Adrenal gland (tissue), 12 donors: ENCODE data around the gene SIGLEC1. TPM values are rescaled to one million over a fixed set of nuclear protein-coding genes. Genes with fewer than 3 reads are reported as not detected.

Experiments used
- DNase-seq, 7 donors: peaks; one replicate each; pipeline ENCODE4 v3.0.0-alpha.2; 2019 to 2020
- H3K27ac ChIP-seq, 5 donors: fragments of 200-600 bp; sonication (generic) in 4 of 5; 1 replicate in 3 of 5; 2 replicates in 2 of 5; pipeline versions ENCODE4 v1.5.1 to v1.8.0; 2016 to 2020; ENCODE audit warnings: mild to moderate bottlenecking in 1 of 5
- H3K27me3 ChIP-seq: fragments of 200-600 bp; 2 replicates; pipeline ENCODE4 v1.8.0; 2021
- H3K36me3 ChIP-seq, 2 donors: fragments of 200-600 bp; replicated peaks in 1 of 2; 1 replicate in 1 of 2; 2 replicates in 1 of 2; pipeline versions ENCODE4 v1.5.1 to v1.8.0; 2018 to 2022
- H3K4me1 ChIP-seq, 2 donors: fragments of 200-600 bp; replicated peaks in 1 of 2; 1 replicate in 1 of 2; 2 replicates in 1 of 2; pipeline versions ENCODE4 v1.5.1 to v1.8.0; 2018 to 2021
- H3K4me3 ChIP-seq, 4 donors: fragments of 200-600 bp; sonication (generic) in 3 of 4; one replicate each; pipeline ENCODE4 v1.5.1; 2016 to 2018
- H3K9me3 ChIP-seq, 3 donors: fragments of 200-600 bp; sonication (generic) in 1 of 3; replicated peaks in 1 of 3; 1 replicate in 2 of 3; 2 replicates in 1 of 3; pipeline versions ENCODE4 v1.5.1 to v1.8.0; 2016 to 2021
- POLR2A ChIP-seq, 2 donors: fragments of 450-650 bp; IDR thresholded peaks; one replicate each; pipeline ENCODE4 v1.6.1; 2017; ENCODE audit warnings: antibody characterized with exemption in 2 of 2, mild to moderate bottlenecking in 2 of 2, moderate library complexity in 1 of 2
- WGBS, 4 donors: extraction: QIAGEN DNeasy Blood & Tissue Kit in 2 of 4; methylation state at CpG; one replicate each; pipeline versions ENCODE4 v1.1.5 to v1.1.7; 2013 to 2017; 5-methylcytosine and 5-hydroxymethylcytosine counted together
- intact Hi-C, 2 donors: fragments of 100-400 bp; cut with DNase I; formaldehyde crosslinking; loops; one replicate each; pipeline versions ENCODE4 v1.14.1 to v1.15.0; 2022 to 2023
- polyA plus RNA-seq, 3 donors: library from polyadenylated mRNA; stranded (reverse); fragments of 200-250 nt in 2 of 3; fragments of 350-450 nt in 1 of 3; fragmentation: Illumina TruSeq in 1 of 3; extraction: RNeasy Lipid Tissue Mini Kit (QIAGEN cat#74804) in 1 of 3; gene quantifications; one replicate each; pipeline ENCODE4 v1.2.3, GENCODE V29; 2013 to 2014
- total RNA-seq, 9 donors: library from RNA; depleted of rRNA in 4 of 9; stranded (reverse); fragments of >200 nt in 4 of 9; fragments of 120-200 nt in 1 of 9; fragmentation: NEBNext Ultra II Directional in 1 of 9; extraction: Animal tissue kit (Norgen Biotek cat#: 25700) in 1 of 9; gene quantifications; one replicate each; pipeline versions ENCODE4 v1.1.0 to v1.2.4, GENCODE V29; 2013 to 2023
- TF ChIP-seq, protein P1 (sequence below), 6 experiments: fragments of 450-650 bp in 4 of 6; fragments of 200-600 bp in 2 of 6; sonication (generic) in 1 of 6; IDR thresholded peaks; 1 replicate in 5 of 6; 2 replicates in 1 of 6; pipeline versions ENCODE4 v1.5.1 to v1.8.0; 2016 to 2021; ENCODE audit warnings: antibody characterized with exemption in 6 of 6, mild to moderate bottlenecking in 2 of 6, moderate library complexity in 1 of 6
- donor health status: healthy with polysubstance abuse.
- donor health status: Bipolar disorder and iron deficiency.
- donor health status: DM: yes; HTN: yes; CAD: no.
- donor health status: DM: no; HTN: no; CAD: no.
- donor health status: DM: no; HTN: no; CAD: no.
- donor health status: DM: yes; HTN: yes; CAD: no.

Gene SIGLEC1
- total and polyA plus RNA-seq, 12 donors, result 0.33 to 47.2 (median 28.7) TPM

DNA sequence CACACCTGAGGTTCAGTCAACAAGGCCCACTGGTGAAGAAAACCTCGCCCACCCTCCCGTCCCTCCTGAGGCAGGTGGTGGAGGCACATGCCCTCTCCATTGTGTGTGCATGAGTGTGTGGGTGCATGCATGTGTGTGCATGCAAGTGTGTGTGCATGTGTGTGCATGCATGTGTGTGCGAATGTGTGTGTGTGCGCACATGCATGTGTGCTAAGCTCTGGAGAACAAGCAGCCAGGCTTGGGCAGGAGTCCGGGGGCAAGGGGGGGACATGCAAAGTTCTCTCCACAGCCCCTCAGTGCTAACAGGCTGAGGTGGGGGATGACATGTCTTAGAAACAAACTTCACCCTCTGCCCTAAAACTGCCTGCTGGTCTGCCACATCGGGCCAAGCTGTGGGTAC is 17.0 kb upstream of the SIGLEC1 start:
- no peak for TF ChIP-seq POLR2A (IDR thresholded peaks at IDR 0.05)
- TF ChIP-seq, protein P1, sequence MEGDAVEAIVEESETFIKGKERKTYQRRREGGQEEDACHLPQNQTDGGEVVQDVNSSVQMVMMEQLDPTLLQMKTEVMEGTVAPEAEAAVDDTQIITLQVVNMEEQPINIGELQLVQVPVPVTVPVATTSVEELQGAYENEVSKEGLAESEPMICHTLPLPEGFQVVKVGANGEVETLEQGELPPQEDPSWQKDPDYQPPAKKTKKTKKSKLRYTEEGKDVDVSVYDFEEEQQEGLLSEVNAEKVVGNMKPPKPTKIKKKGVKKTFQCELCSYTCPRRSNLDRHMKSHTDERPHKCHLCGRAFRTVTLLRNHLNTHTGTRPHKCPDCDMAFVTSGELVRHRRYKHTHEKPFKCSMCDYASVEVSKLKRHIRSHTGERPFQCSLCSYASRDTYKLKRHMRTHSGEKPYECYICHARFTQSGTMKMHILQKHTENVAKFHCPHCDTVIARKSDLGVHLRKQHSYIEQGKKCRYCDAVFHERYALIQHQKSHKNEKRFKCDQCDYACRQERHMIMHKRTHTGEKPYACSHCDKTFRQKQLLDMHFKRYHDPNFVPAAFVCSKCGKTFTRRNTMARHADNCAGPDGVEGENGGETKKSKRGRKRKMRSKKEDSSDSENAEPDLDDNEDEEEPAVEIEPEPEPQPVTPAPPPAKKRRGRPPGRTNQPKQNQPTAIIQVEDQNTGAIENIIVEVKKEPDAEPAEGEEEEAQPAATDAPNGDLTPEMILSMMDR (IDR thresholded peaks at IDR 0.05), result no peak
- WGBS, 4 donors, result 79 to 95% (median 84%) methylated on average over 5 to 6 of the region's 6 CpGs
- Histone ChIP-seq H3K27ac (no peak overlapping the region), H3K4me3 (no peak overlapping the region), H3K4me1 (no peaks in the 10 kb centered on the region), H3K36me3 (no peaks in the 10 kb centered on the region), H3K27me3 (peaks cover 6% of the 10 kb centered on the region), H3K9me3 (no peaks in the 10 kb centered on the region)
- intact Hi-C loops, result no loop called here
- no peak for DNase-seq

DNA sequence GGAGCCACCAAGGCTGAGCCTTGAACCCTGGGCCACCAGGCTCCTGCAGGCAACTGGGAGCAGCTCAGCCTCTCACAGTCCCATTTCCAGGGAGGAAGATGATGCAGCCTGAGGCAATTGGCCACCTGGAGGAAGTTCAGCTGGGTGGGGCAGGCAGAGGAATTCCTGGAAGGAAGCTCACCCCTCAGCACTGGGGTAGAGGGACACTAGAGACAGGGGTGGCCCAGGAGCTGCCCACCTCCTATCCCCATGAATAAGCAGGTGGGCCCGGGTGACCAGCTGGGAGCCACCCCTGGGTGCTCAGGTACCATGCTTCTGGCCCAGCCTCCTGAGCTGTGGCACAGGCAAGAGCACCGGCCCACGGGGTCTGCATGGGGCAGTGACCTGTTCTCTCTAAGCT is 16.5 kb upstream of the SIGLEC1 start:
- intact Hi-C loops, result no loop called here
- Histone ChIP-seq H3K4me3 (no peak overlapping the region), H3K36me3 (no peaks in the 10 kb centered on the region), H3K27ac (no peak overlapping the region), H3K9me3 (no peaks in the 10 kb centered on the region), H3K27me3 (peaks cover 6% of the 10 kb centered on the region), H3K4me1 (no peaks in the 10 kb centered on the region)
- DNase-seq, result no peak
- WGBS, 4 donors, result 82 to 91% (median 83%) methylated on average over 1 to 3 of the region's 3 CpGs; no CpG with 5 or more reads in 1 of the 4 donors
- TF ChIP-seq, protein P1 (IDR thresholded peaks at IDR 0.05), result no peak
- TF ChIP-seq POLR2A (IDR thresholded peaks at IDR 0.05), result no peak

DNA sequence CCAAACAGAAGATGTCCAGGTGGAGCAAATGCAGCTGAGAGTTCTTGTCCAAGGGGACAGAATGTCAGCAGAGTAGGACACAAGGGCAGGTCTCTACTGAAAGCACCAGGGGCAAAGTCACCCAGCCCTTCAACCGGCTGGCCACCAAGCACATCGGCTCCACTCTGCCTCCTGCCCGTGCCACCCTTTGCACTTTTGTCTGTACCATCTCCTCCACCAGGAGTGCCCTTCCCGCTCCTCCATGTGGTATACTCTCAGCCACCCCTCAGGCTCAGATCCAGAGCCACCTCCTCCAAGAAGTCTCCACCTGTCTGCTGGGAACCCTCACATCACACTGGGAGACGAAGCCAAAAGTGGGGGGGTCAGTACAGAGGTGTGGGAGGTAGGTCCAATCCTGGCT is 16.0 kb upstream of the SIGLEC1 start:
- TF ChIP-seq, protein P1 (IDR thresholded peaks at IDR 0.05), result no peak
- TF ChIP-seq POLR2A (IDR thresholded peaks at IDR 0.05), result no peak
- H3K27me3 ChIP-seq, result peaks cover 6% of the 10 kb centered on the region

DNA sequence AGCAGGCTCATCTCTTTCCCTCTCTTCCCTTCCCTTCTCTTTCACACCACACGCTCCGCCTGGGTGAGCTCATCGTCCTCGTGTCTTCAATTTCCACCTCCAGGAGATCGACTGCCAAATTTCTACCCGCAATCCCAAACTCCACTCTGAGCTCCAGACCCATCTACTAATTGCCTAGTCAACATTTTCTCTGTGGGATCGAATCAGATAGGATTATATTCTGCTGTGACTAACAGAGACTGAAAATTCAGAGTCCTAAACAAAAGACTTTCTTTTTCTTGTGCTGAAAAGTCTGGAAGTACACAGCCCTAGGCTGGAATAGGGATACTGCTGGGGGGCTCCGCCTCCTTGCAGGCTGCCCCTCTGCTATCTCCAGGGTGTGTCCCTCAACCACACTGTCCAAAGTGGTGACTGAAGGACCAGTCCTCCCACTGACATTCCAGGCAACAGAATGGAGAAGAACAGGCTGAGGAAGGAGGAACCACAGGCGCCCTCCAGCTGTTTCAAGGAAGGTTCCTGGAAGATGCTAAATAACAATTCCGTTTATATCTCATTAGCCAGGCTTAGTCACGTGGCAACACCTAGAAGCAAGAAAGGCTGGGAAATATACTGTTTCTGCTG is 15.1 kb upstream of the SIGLEC1 start:
- Histone ChIP-seq H3K27me3 (no peaks in the 10 kb centered on the region), H3K27ac (no peak overlapping the region), H3K4me1 (no peaks in the 10 kb centered on the region), H3K36me3 (no peaks in the 10 kb centered on the region), H3K4me3 (no peak overlapping the region), H3K9me3 (no peaks in the 10 kb centered on the region)
- no peak for DNase-seq
- WGBS, 4 donors, result 34 to 40% (median 39%) methylated on average over 11 of the region's 11 CpGs
- no peak for TF ChIP-seq POLR2A (IDR thresholded peaks at IDR 0.05)
- TF ChIP-seq, protein P1 (IDR thresholded peaks at IDR 0.05), result no peak
- intact Hi-C loops, result no loop called here

More for the DNA sequence above, 16.0 kb upstream of the SIGLEC1 start:
- no peaks in the 10 kb centered on the region for H3K36me3 ChIP-seq
- no peak overlapping the region for H3K27ac ChIP-seq
- H3K4me3 ChIP-seq, result no peak overlapping the region
- no peaks in the 10 kb centered on the region for H3K4me1 ChIP-seq
- no peaks in the 10 kb centered on the region for H3K9me3 ChIP-seq
- intact Hi-C loops, result no loop called here
- no peak for DNase-seq
- 82 to 92% (median 86%) methylated on average over 4 to 5 of the region's 5 CpGs for WGBS, 4 donors
